GM12873 (cell line): ENCODE data around the gene CC2D2B.

Source experiments
- CTCF ChIP-seq: IDR thresholded peaks from 2 replicates; pipeline ENCODE4 v1.5.1; 2012; ENCODE audit warnings: low read depth, mild to moderate bottlenecking, moderate library complexity, low read length, control low read depth; ENCODE audit not compliant: insufficient read depth; ENCODE audit errors: missing control alignments

Gene CC2D2B

GRCh38 chr10:96041146-96041545 is 133.4 kb downstream of the CC2D2B start:
- TF ChIP-seq CTCF, result no peak

GRCh38 chr10:96043033-96043892 is 135.5 kb downstream of the CC2D2B start, which contains the start of gene CCNJ:
Gene CCNJ, plus strand, starts transcription at chr10:96043583. Its CDS starts 811 bp downstream, at chr10:96044394.
- no peak for TF ChIP-seq CTCF

GRCh38 chr10:96043893-96044715 is 136.3 kb downstream of the CC2D2B start:
- no peak for TF ChIP-seq CTCF

GRCh38 chr10:96044736-96045135 is 137.0 kb downstream of the CC2D2B start:
- no peak for TF ChIP-seq CTCF

GRCh38 chr10:96046546-96046945 is 138.8 kb downstream of the CC2D2B start:
- no peak for TF ChIP-seq CTCF

- no peak for TF ChIP-seq CTCF
Measured at GRCh38 chr10:96047004-96047649, 139.4 kb downstream of the CC2D2B start.

- TF ChIP-seq CTCF, result no peak
Measured at GRCh38 chr10:96049340-96049739, 141.6 kb downstream of the CC2D2B start.
